ENCODE measurements around the gene DIS3L2. TPM values are rescaled to one million over a fixed set of nuclear protein-coding genes. Genes with fewer than 3 reads are reported as not detected.
"Not testable (repeated sequence)": the region's sequence is repeated elsewhere in the genome, so short reads cannot be mapped to it uniquely, and the experiment has no call there.

Gene DIS3L2
- polyA plus RNA-seq, 1 donor = 40.3 TPM

- not testable (repeated sequence) for DNase-seq
Measured at GRCh38 chr2:231947112-231947511, 14.4 kb upstream of the DIS3L2 start.

- DNase-seq = no peak
Measured at GRCh38 chr2:231947694-231948093, 13.8 kb upstream of the DIS3L2 start.

- DNase-seq = no peak
Measured at GRCh38 chr2:231951452-231952035, 10.0 kb upstream of the DIS3L2 start.

- DNase-seq = no peak
Measured at GRCh38 chr2:231955758-231956472, 5.6 kb upstream of the DIS3L2 start.

- DNase-seq = no peak
Measured at GRCh38 chr2:231957913-231958763, 3.4 kb upstream of the DIS3L2 start.

GRCh38 chr2:231960810-231961348 lies 634 bp upstream of the DIS3L2 start:
- DNase-seq = no peak

GRCh38 chr2:231965102-231965501 lies 3.6 kb downstream of the DIS3L2 start:
- DNase-seq = no peak

GRCh38 chr2:231966886-231967285 lies 5.4 kb downstream of the DIS3L2 start:
- no peak for DNase-seq

GRCh38 chr2:231968820-231969219 lies 7.3 kb downstream of the DIS3L2 start:
- DNase-seq = no peak

- DNase-seq = no peak
Measured at GRCh38 chr2:231970461-231970860, 8.9 kb downstream of the DIS3L2 start.

- no peak for DNase-seq
Measured at GRCh38 chr2:231975001-231975400, 13.5 kb downstream of the DIS3L2 start.

- no peak for DNase-seq
Measured at GRCh38 chr2:231977430-231977829, 15.9 kb downstream of the DIS3L2 start.

- DNase-seq = no peak
Measured at GRCh38 chr2:231984992-231985391, 23.5 kb downstream of the DIS3L2 start.

GRCh38 chr2:231985823-231986261 lies 24.3 kb downstream of the DIS3L2 start:
- no peak for DNase-seq

GRCh38 chr2:231987124-231987727 lies 25.7 kb downstream of the DIS3L2 start:
- DNase-seq = peak; percentile 3

- no peak for DNase-seq
Measured at GRCh38 chr2:231988179-231988866, 26.8 kb downstream of the DIS3L2 start.

GRCh38 chr2:231991664-231992063 lies 30.2 kb downstream of the DIS3L2 start:
- no peak for DNase-seq

GRCh38 chr2:231992888-231993287 lies 31.4 kb downstream of the DIS3L2 start:
- no peak for DNase-seq

GRCh38 chr2:231996797-231997540 lies 35.5 kb downstream of the DIS3L2 start:
- DNase-seq = no peak

GRCh38 chr2:231998046-231998445 lies 36.5 kb downstream of the DIS3L2 start:
- DNase-seq = no peak

GRCh38 chr2:232000439-232000838 lies 38.9 kb downstream of the DIS3L2 start:
- no peak for DNase-seq

Measured in left kidney (tissue), 2 donors.